Small intestine (tissue), 7 donors: ENCODE data around the gene PSMB11. TPM values are rescaled to one million over a fixed set of nuclear protein-coding genes. Genes with fewer than 3 reads are reported as not detected.

Experiments
- DNase-seq, 2 donors: peaks; one replicate each; pipeline versions ENCODE4 v3.0.0 to v3.0.0-alpha.2; 2013
- FAIRE-seq: peaks from 2 replicates; lab custom pipeline; 2012; peaks lifted over from hg19 to GRCh38; lab: Jason Lieb, UNC
- H3K27ac ChIP-seq, 3 donors: one replicate each; pipeline ENCODE4 v1.5.1; 2013; ENCODE audit warnings: low read length in 2 of 3, mild to moderate bottlenecking in 2 of 3, control low read depth in 1 of 3, inconsistent platforms in 1 of 3, low read depth in 1 of 3, moderate library complexity in 1 of 3
- H3K27me3 ChIP-seq, 3 donors: one replicate each; pipeline ENCODE4 v1.6.1; 2013; ENCODE audit warnings: low read length in 3 of 3, inconsistent platforms in 1 of 3; ENCODE audit not compliant: control insufficient read depth in 3 of 3, insufficient read depth in 3 of 3
- H3K36me3 ChIP-seq, 3 donors: one replicate each; pipeline ENCODE4 v1.6.1; 2013; ENCODE audit warnings: low read length in 3 of 3, inconsistent platforms in 1 of 3, low read depth in 1 of 3, mild to moderate bottlenecking in 1 of 3, moderate library complexity in 1 of 3; ENCODE audit not compliant: control insufficient read depth in 3 of 3, insufficient read depth in 2 of 3
- H3K4me1 ChIP-seq, 3 donors: one replicate each; pipeline ENCODE4 v1.6.1; 2013; ENCODE audit warnings: low read length in 2 of 3, inconsistent platforms in 1 of 3, low read depth in 1 of 3, mild to moderate bottlenecking in 1 of 3, moderate library complexity in 1 of 3; ENCODE audit not compliant: control insufficient read depth in 3 of 3, insufficient read depth in 2 of 3
- H3K4me3 ChIP-seq, 3 donors: one replicate each; pipeline ENCODE4 v1.5.1; 2013; ENCODE audit warnings: low read length in 3 of 3, control low read depth in 1 of 3, inconsistent platforms in 1 of 3, low read depth in 1 of 3, mild to moderate bottlenecking in 1 of 3, moderate library complexity in 1 of 3
- H3K9me3 ChIP-seq, 2 donors: one replicate each; pipeline ENCODE4 v1.6.1; 2013; ENCODE audit warnings: low read depth in 1 of 2, low read length in 1 of 2; ENCODE audit not compliant: control insufficient read depth in 2 of 2, insufficient read depth in 1 of 2
- WGBS, 3 donors: extraction: QIAGEN DNeasy Blood & Tissue Kit; methylation state at CpG; one replicate each; pipeline ENCODE4 v1.1.7; 2013; 5-methylcytosine and 5-hydroxymethylcytosine counted together
- polyA plus RNA-seq, 4 donors: library from polyadenylated mRNA; stranded (reverse) in 3 of 4; unstranded in 1 of 4; fragments of 200-250 nt in 3 of 4; fragments of 120-200 nt in 1 of 4; gene quantifications; one replicate each; pipeline versions ENCODE4 v1.2.1 to v1.2.3, GENCODE V29; 2013
- donor health status: healthy with polysubstance abuse.
- donor health status: control.
- donor health status: control.
- donor health status: Bipolar disorder and iron deficiency.
- donor health status: healthy.

Gene PSMB11
- polyA plus RNA-seq, 4 donors: not detected

GRCh38 chr14:23021434-23021833 lies 20.6 kb upstream of the PSMB11 start:
- Histone ChIP-seq H3K4me3 (no peak overlapping the region), H3K9me3 (no peaks in the 10 kb centered on the region), H3K27ac (no peak overlapping the region), H3K27me3 (no peaks in the 10 kb centered on the region), H3K36me3 (peaks cover 4 to 21% (median 7%) of the 10 kb centered on the region in 3 donors), H3K4me1 (peaks cover 0 to 13% (median 0%) of the 10 kb centered on the region in 3 donors)
- DNase-seq (no peak), FAIRE-seq (no peak)
- WGBS, 3 donors: 74 to 91% (median 80%) methylated on average over 9 of the region's 9 CpGs

DNA sequence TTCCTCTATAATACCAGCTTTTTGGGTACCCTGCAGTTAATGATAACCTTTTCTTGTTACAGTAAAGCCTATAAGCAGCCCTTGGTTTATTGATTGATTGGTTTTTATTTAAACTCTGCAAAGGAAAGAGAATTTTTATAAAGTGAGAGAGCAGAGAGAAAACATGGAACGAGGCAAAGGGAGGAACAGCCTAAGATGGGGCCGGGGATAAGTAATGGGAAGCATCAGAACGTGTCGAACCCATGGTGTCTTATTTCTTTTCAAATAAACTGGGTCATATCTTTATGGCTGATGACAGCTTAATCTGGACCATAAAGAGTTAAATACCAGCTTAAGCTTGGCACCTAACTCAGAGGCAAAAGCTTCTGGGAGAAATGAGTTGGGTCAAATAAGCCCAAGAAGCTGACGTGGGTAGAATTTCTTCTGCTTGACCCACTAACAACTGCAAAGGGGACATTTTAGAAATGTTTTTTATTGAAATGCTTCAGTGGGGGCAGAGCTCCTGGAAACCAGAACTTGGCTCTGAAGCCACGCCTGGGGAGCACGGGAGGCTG lies 20.0 kb upstream of the PSMB11 start:
- no peaks in the 10 kb centered on the region for H3K9me3 ChIP-seq
- peaks cover 4 to 22% (median 7%) of the 10 kb centered on the region in 3 donors for H3K36me3 ChIP-seq
- DNase-seq (no peak), FAIRE-seq (no peak)
- no peak overlapping the region for H3K4me3 ChIP-seq
- H3K27ac ChIP-seq: no peak overlapping the region
- no peaks in the 10 kb centered on the region for H3K27me3 ChIP-seq
- WGBS, 3 donors: 63 to 73% (median 65%) methylated on average over 7 of the region's 7 CpGs
- peaks cover 0 to 13% (median 0%) of the 10 kb centered on the region in 3 donors for H3K4me1 ChIP-seq

GRCh38 chr14:23023022-23023794 lies 18.8 kb upstream of the PSMB11 start:
- Histone ChIP-seq H3K9me3 (no peaks in the 10 kb centered on the region), H3K27ac (no peak overlapping the region), H3K4me1 (peaks cover 0 to 13% (median 0%) of the 10 kb centered on the region in 3 donors), H3K27me3 (no peaks in the 10 kb centered on the region), H3K36me3 (peaks cover 5 to 25% (median 7%) of the 10 kb centered on the region in 3 donors), H3K4me3 (no peak overlapping the region)
- no peak for FAIRE-seq
- DNase-seq: no peak
- 82 to 88% (median 87%) methylated on average over 8 of the region's 8 CpGs for whole genome bisulfite sequencing, 3 donors

- 92 to 94% (median 94%) methylated on average over 2 of the region's 2 CpGs for WGBS, 3 donors
- Histone ChIP-seq H3K4me3 (no peak overlapping the region), H3K27me3 (no peaks in the 10 kb centered on the region), H3K4me1 (peaks cover 0 to 13% (median 3%) of the 10 kb centered on the region in 3 donors), H3K9me3 (no peaks in the 10 kb centered on the region), H3K27ac (no peak overlapping the region), H3K36me3 (peaks cover 8 to 25% (median 9%) of the 10 kb centered on the region in 3 donors)
- FAIRE-seq: no peak
- no peak for DNase-seq
Observed at GRCh38 chr14:23023795-23024152, 18.2 kb upstream of the PSMB11 start.

- no peak for DNase-seq
- Histone ChIP-seq H3K4me3 (no peak overlapping the region), H3K27ac (peak overlapping the region in 1 of 3 donors; percentile 57), H3K9me3 (no peaks in the 10 kb centered on the region), H3K36me3 (peaks cover 8 to 30% (median 13%) of the 10 kb centered on the region in 3 donors), H3K27me3 (no peaks in the 10 kb centered on the region), H3K4me1 (peaks cover 0 to 13% (median 3%) of the 10 kb centered on the region in 3 donors)
- FAIRE-seq: no peak
- WGBS, 3 donors: 74 to 81% (median 75%) methylated on average over 7 of the region's 7 CpGs
Observed at GRCh38 chr14:23024612-23025075, 17.4 kb upstream of the PSMB11 start.

- Histone ChIP-seq H3K27me3 (no peaks in the 10 kb centered on the region), H3K36me3 (peaks cover 8 to 34% (median 13%) of the 10 kb centered on the region in 3 donors), H3K4me3 (no peak overlapping the region), H3K4me1 (peaks cover 0 to 13% (median 3%) of the 10 kb centered on the region in 3 donors), H3K9me3 (no peaks in the 10 kb centered on the region), H3K27ac (peak overlapping the region in 1 of 3 donors; percentile 57)
- FAIRE-seq: no peak
- 72 to 86% (median 85%) methylated on average over 4 of the region's 4 CpGs for WGBS, 3 donors
- DNase-seq: peak in 1 of 2 donors; percentile 60
Observed at GRCh38 chr14:23025151-23025814, 16.7 kb upstream of the PSMB11 start.

DNA sequence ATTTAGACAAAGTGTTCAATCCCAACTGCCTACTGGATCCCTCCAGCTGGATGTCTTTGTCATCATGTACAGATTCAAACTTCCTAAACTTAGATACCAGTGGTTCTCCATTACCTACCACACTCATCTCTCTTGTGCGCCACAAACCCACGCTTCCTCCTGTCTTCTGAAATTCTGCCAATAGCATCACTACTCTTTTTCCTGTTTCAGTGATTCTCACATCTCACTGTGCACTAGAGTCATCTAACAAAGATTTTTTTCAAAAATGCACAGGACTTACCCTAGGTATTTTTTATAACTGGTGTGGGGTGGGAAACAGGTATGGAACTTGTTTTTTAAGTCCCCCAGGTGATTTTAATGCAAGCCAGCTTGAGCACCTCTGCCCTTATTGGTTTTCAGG lies 13.2 kb upstream of the PSMB11 start:
- no peaks in the 10 kb centered on the region for H3K27me3 ChIP-seq
- no peaks in the 10 kb centered on the region for H3K9me3 ChIP-seq
- peaks cover 3 to 20% (median 9%) of the 10 kb centered on the region in 3 donors for H3K4me1 ChIP-seq
- H3K4me3 ChIP-seq: no peak overlapping the region
- H3K27ac ChIP-seq: no peak overlapping the region
- no peak for DNase-seq
- peaks cover 10 to 50% (median 14%) of the 10 kb centered on the region in 3 donors for H3K36me3 ChIP-seq
- FAIRE-seq: no peak
- WGBS, 3 donors: 60 to 87% (median 69%) methylated on average over 2 of the region's 2 CpGs

GRCh38 chr14:23030936-23031335 lies 11.1 kb upstream of the PSMB11 start:
- WGBS, 3 donors: 98% methylated on average over 4 of the region's 4 CpGs
- Histone ChIP-seq H3K27me3 (no peaks in the 10 kb centered on the region), H3K27ac (no peak overlapping the region), H3K4me3 (no peak overlapping the region), H3K9me3 (no peaks in the 10 kb centered on the region), H3K36me3 (peaks cover 7 to 39% (median 9%) of the 10 kb centered on the region in 3 donors), H3K4me1 (peaks cover 4 to 11% (median 10%) of the 10 kb centered on the region in 3 donors)
- FAIRE-seq (no peak), DNase-seq (no peak)
